NCI-H1694 treated with DMSO at 0.1 percent for 48 hours (cell line): ENCODE measurements around the gene GPR17.

Source experiments
- DNase-seq: peaks from one replicate; lab custom pipeline; 2025; lab: John Stamatoyannopoulos, UW

The GPR17 gene

GRCh38 chr2:127671557-127672302 lies 25.8 kb downstream of the GPR17 start:
- no peak for DNase-seq

GRCh38 chr2:127672341-127673224 lies 26.6 kb downstream of the GPR17 start:
- DNase-seq, result no peak

DNA sequence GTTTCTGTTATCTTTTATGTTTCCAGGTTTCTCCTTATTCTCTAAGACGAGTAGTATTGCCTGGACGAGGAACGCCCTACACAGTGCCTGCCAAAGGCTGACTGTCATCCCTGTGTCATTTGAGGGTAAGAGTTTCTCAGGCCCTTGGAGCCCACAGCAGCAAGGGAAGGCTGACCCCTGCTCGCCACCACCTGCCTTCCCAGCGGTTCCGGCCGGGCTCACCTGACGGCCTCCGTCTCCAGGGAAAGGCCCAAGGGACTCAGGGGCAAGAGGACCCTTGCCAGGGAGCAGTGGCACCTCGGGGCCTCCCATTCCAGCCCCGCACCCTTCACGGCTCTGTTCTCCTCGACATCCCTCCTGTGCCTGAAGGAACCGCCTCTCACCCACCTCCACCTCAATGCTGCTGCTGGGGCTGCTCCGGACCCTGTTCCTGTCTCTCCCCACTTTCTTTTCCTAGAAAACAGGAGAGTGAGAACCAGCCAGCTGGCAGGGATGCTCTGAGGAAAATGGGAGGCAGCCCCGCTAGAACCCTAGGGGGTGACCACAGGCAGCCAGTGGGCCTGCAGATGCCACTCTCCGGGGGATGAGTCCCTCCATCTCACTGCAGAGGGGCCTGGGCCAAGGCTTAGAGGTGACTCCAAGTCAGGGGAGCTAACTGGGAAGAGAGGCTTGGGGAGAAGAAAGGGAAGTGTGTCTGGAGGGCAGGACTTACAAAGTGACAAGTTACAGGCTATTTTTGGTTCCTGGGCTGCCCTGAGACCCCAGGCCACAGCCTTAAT lies 27.5 kb downstream of the GPR17 start:
- no peak for DNase-seq

DNA sequence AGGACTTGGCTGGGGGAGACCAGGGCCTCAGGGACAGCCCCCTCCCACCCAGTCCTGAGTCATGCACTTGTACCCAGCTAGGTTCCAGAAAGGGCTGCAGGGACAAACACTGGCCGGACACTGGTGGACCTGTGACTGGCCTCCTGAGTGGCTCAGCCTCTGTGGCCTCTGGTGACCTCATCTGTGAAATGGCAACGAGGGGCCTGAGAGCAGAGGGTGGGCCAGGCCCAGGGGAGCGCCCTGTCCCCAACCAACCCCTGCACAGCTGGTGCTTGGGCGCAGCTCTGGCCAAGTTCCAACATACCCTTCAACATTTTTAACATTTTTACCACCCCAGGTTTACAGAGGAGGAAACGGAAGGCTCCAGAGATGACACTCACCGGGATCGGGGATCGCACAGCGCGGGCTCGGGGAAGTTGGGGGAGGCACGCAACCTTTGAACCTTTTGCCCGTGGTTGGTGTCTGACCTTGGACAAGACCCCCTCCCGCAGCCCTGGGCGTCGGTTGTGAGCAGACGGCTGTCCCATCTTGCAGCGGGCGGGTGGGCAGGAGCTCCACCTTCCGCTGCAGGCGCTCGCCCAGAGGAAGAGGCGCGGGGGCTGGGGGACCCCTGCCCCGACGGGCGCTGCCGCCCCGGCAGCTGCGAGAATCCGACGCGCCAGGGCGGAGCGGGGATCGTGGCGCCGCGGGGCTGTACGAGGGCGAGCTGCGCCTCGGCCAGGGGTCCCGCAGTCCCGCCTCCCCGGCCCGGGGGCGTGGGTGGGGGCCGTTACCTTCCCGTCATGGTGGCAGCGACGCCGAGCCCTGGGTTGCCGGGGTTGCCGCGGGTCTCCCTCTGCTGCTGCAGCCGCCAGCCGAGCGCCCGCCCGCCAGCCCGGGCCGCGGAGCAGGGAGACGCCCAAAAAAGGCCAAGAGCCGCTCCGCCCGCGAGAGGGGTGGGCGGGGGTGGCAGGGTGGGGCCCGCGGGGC lies 28.6 kb downstream of the GPR17 start:
- peak; percentile 11 for DNase-seq

DNA sequence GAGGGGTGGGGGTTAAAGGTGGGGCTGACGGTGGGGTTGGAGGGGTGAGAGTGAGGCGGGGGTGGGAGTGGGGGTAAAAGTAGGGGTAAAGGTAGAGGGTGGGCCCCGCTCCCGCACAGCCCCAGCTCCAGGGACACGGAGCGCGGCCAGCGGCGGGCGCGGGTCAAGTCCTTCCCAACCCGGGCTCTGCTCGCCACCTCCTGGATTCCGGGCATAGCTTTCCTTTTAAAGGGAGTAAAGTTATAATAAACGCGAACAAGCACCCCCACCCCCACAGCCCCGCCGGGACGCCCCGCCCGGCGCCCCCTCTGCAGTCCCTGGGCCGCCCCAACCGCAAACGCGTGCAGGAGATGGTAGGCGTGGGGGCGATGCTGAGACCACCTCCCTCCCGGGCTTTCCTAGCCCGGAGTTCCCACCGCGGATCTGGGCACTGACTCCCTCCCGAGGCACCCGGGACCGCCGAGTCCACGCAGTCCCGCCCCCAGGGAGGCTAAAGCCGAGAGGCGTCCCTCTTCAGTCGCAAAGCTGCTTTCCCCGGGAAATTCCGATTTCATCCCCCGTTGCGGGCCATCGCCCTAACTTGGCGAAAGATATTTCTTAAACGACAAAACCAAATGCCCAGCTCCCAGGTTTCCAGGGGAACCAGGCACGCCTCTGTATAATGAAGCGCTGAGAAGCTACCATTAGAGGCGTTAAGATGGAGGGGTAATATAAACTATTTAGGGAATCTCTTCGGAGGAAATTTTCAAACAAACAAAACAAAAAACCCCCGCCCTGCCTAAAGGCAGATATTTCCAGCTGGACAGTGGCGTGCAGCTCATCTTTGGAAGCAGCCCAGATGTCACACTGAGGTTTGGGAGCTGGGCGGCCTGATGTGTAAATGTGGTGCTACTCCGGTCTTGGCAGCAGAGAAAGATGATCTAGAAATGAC lies 29.6 kb downstream of the GPR17 start, which contains the start of gene LIMS2:
LIMS2 (minus strand) TSS at position 200 of the 931 bp plus-strand sequence. CDS start 506 bp downstream, outside the sequence.
- DNase-seq, result no peak

DNA sequence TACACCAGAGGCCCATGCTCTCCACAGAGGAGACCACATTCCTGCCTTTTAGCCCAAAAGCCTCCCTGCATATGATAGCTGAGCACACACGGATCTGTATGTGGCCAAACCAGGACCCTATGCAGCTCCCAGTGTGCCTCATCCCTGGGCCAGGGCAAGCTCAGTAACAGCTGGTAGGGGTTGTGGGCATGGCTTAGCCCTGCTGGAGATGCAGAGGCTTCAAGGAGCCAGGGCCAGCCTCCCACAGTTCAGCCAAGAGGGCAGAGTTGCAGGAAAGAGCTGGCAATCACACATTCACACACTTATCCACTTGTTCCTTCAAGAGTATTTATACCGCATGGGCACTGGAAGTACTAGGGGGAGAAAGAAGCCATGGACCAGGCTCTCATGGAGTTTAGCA lies 31.0 kb downstream of the GPR17 start:
- no peak for DNase-seq

- no peak for DNase-seq
These were observed 32.6 kb downstream of the GPR17 start for GRCh38 chr2:127678531-127678930.

DNA sequence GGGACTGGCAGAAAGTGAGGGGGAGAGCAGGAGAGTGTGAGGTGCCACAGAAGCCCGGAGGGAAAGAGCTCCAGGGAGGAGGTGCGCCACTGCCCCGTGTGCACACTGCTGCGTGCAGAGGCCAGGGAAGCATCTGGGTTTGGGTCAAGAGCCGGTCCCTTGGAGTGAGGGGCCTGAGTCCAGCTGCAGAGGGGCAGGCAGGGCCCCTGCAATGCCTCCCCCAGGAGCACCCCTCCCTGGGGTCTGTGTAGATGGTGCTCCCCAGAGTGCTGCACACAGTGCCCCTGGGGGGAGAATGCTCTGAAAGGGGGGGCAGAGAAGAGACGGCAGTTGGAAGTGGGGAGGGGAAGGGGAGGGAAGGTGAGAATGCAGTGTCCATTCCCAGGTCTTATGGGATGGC lies 33.0 kb downstream of the GPR17 start:
- DNase-seq, result no peak

DNA sequence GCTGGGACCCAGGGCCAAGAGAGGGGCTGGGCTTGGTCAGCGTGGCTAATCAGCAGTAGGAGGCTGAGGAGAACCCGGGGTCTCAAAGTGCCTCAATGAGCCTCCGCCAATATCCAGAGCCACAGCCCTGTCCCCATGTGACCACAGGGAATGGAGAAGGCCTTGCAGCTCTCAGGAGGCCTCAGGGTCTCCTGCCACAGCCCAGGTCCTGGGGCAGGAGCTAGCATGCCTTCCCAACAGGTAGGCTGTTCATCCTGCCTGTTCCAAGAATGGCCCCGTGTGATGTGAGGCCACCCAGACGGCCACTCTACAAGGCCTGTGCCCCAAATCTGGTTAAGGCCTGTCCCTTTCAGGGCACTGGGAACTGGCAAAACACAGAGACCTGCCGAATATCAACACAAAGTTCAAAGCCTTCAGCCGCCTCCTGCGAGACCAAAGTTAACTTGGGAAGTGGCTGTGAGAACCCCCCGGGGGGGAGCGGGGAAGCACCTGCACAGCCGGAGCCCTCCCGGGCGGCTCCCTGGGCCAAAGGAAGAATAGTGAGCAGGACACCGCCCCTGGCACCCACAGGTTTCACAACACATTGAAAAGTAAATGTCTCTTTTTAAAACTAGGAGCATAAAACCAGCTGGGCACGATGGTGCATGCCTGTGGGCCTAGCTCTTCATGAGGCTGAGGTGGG lies 33.9 kb downstream of the GPR17 start:
- DNase-seq, result no peak

GRCh38 chr2:127680706-127681287 lies 34.8 kb downstream of the GPR17 start:
- no peak for DNase-seq

- no peak for DNase-seq
These were observed 35.4 kb downstream of the GPR17 start for GRCh38 chr2:127681288-127681804.

- no peak for DNase-seq
These were observed 36.3 kb downstream of the GPR17 start for GRCh38 chr2:127681976-127682857.

- DNase-seq, result no peak
These were observed 37.1 kb downstream of the GPR17 start for GRCh38 chr2:127683056-127683455.

GRCh38 chr2:127683757-127684156 lies 37.8 kb downstream of the GPR17 start:
- no peak for DNase-seq

DNA sequence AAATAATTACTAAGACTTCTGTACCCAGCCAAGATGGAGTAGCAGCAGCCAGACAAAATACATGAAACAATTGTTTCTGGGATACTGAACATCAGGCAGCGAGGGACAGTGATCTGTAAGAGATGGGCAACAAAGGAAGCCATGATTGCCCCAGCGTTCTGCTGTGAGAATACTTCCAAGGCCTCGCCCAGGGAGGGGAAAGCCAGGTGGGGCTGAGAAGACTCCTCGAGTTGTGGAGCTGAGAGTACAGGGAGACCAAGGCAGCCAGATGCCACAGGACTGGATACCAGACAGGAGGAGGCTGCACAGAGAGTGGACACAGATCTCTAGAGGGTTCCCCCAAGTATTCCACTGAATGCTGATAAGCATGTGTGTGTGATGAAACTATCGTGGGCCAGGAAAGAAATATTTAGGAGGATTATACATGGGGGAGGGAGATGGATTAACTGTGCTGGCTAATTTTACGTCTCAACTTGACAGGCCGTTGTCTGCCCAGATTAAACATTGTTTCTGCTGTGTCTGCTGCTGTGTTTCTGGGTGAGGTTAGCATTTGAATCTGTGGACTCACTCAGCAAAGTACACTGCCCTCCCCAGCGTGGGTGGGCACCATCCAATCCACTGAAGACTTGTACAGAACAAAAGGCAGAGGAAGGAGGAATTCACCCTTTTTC lies 39.6 kb downstream of the GPR17 start:
- DNase-seq, result no peak

GRCh38 chr2:127688405-127688804 lies 42.5 kb downstream of the GPR17 start:
- DNase-seq, result no peak

GRCh38 chr2:127690696-127691095 lies 44.7 kb downstream of the GPR17 start:
- no peak for DNase-seq
